Natural killer cell treated with Interleukin-12 subunit alpha and Interleukin-12 subunit beta and Interleukin-15 and Interleukin-18, amount 100 ng/mL, for 72 hours (primary cell): ENCODE measurements around the gene BIRC5. TPM values are rescaled to one million over a fixed set of nuclear protein-coding genes. Genes with fewer than 3 reads are reported as not detected.

Experiments
- ATAC-seq, 2 donors: fragments of 150-1000 bp; cut with Tn5 transposase in 1 of 2; sonication (Bioruptor Pico), chemical (Tn5 transposase) in 1 of 2; 2 replicates each; pipeline ENCODE4 v1.10.0; 2021
- DNase-seq: peaks from one replicate; pipeline ENCODE4 v3.0.0; 2022; ENCODE audit warnings: low spot score
- H3K27ac Mint-ChIP-seq, 2 donors: 1 replicate in 1 of 2; 2 replicates in 1 of 2; pipeline ENCODE4 v1.8.0; 2022; ENCODE audit warnings: mixed read lengths in 2 of 2, mild to moderate bottlenecking in 1 of 2, moderate library complexity in 1 of 2
- H3K27me3 Mint-ChIP-seq, 2 donors: 1 replicate in 1 of 2; 2 replicates in 1 of 2; pipeline ENCODE4 v1.8.0; 2022; ENCODE audit warnings: mixed read lengths in 2 of 2
- H3K36me3 Mint-ChIP-seq: one replicate; pipeline ENCODE4 v1.8.0; 2022; ENCODE audit warnings: mixed read lengths
- H3K4me1 Mint-ChIP-seq, 2 donors: 1 replicate in 1 of 2; 2 replicates in 1 of 2; pipeline ENCODE4 v1.8.0; 2022; ENCODE audit warnings: low read depth in 2 of 2, mixed read lengths in 2 of 2, mild to moderate bottlenecking in 1 of 2
- H3K4me3 Mint-ChIP-seq: one replicate; pipeline ENCODE4 v1.8.0; 2022; ENCODE audit warnings: mixed read lengths
- H3K9me3 Mint-ChIP-seq: 2 replicates; pipeline ENCODE4 v1.8.0; 2022; ENCODE audit warnings: mixed read lengths
- total RNA-seq, 2 donors: library from RNA; stranded (reverse); gene quantifications; one replicate each; pipeline ENCODE4 v1.2.3, GENCODE V29; 2022

Gene BIRC5
- total RNA-seq, 2 donors from 2014 or later, result 42.4 to 100 TPM

- no peaks in the 10 kb centered on the region for H3K9me3 Mint-ChIP-seq
- H3K27me3 Mint-ChIP-seq, result no peaks in the 10 kb centered on the region
- ATAC-seq, result no peak
- peaks cover 4 to 8% of the 10 kb centered on the region in 2 donors for H3K4me1 Mint-ChIP-seq
- H3K27ac Mint-ChIP-seq, result no peak overlapping the region
- no peaks in the 10 kb centered on the region for H3K36me3 Mint-ChIP-seq
- no peak for DNase-seq
- no peak overlapping the region for H3K4me3 Mint-ChIP-seq
Observed at GRCh38 chr17:78197147-78197832, 16.8 kb upstream of the BIRC5 start.

GRCh38 chr17:78200451-78200850, 13.6 kb upstream of the BIRC5 start:
- DNase-seq (no peak), ATAC-seq (no peak)
- peaks cover 4 to 8% of the 10 kb centered on the region in 2 donors for H3K4me1 Mint-ChIP-seq
- no peak overlapping the region for H3K27ac Mint-ChIP-seq
- H3K4me3 Mint-ChIP-seq, result no peak overlapping the region
- H3K27me3 Mint-ChIP-seq, result no peaks in the 10 kb centered on the region
- no peaks in the 10 kb centered on the region for H3K36me3 Mint-ChIP-seq
- no peaks in the 10 kb centered on the region for H3K9me3 Mint-ChIP-seq

GRCh38 chr17:78202666-78203065, 11.4 kb upstream of the BIRC5 start:
- Mint-ChIP-seq H3K27me3 (no peaks in the 10 kb centered on the region), H3K4me3 (no peak overlapping the region), H3K27ac (no peak overlapping the region), H3K4me1 (peaks cover 4 to 8% of the 10 kb centered on the region in 2 donors), H3K9me3 (no peaks in the 10 kb centered on the region), H3K36me3 (no peaks in the 10 kb centered on the region)
- no peak for ATAC-seq
- DNase-seq, result peak; percentile 32

GRCh38 chr17:78204387-78205123, 9.5 kb upstream of the BIRC5 start:
- ATAC-seq, result no peak
- H3K4me1 Mint-ChIP-seq, result no peaks in the 10 kb centered on the region
- no peaks in the 10 kb centered on the region for H3K9me3 Mint-ChIP-seq
- no peak overlapping the region for H3K27ac Mint-ChIP-seq
- no peak overlapping the region for H3K4me3 Mint-ChIP-seq
- no peaks in the 10 kb centered on the region for H3K36me3 Mint-ChIP-seq
- no peaks in the 10 kb centered on the region for H3K27me3 Mint-ChIP-seq
- DNase-seq, result no peak

GRCh38 chr17:78205124-78205775, 8.8 kb upstream of the BIRC5 start:
- H3K36me3 Mint-ChIP-seq, result no peaks in the 10 kb centered on the region

GRCh38 chr17:78206298-78206697, 7.8 kb upstream of the BIRC5 start:
- DNase-seq (no peak), ATAC-seq (no peak)
- no peaks in the 10 kb centered on the region for H3K36me3 Mint-ChIP-seq
- no peaks in the 10 kb centered on the region for H3K4me1 Mint-ChIP-seq
- no peak overlapping the region for H3K4me3 Mint-ChIP-seq
- H3K27ac Mint-ChIP-seq, result no peak overlapping the region
- H3K27me3 Mint-ChIP-seq, result no peaks in the 10 kb centered on the region
- H3K9me3 Mint-ChIP-seq, result no peaks in the 10 kb centered on the region

More at GRCh38 chr17:78205124-78205775, 8.8 kb upstream of the BIRC5 start:
- Mint-ChIP-seq H3K9me3 (no peaks in the 10 kb centered on the region), H3K27ac (no peak overlapping the region), H3K27me3 (no peaks in the 10 kb centered on the region), H3K4me1 (no peaks in the 10 kb centered on the region), H3K4me3 (no peak overlapping the region)
- DNase-seq (no peak), ATAC-seq (peak in 1 of 2 donors; percentile 6)

- ATAC-seq (no peak), DNase-seq (no peak)
- H3K4me3 Mint-ChIP-seq, result no peak overlapping the region
- no peaks in the 10 kb centered on the region for H3K36me3 Mint-ChIP-seq
- H3K27me3 Mint-ChIP-seq, result no peaks in the 10 kb centered on the region
- no peaks in the 10 kb centered on the region for H3K4me1 Mint-ChIP-seq
- H3K27ac Mint-ChIP-seq, result no peak overlapping the region
- no peaks in the 10 kb centered on the region for H3K9me3 Mint-ChIP-seq
Observed at GRCh38 chr17:78208486-78208885, 5.6 kb upstream of the BIRC5 start.

GRCh38 chr17:78210111-78210510, 3.9 kb upstream of the BIRC5 start:
- no peak overlapping the region for H3K4me3 Mint-ChIP-seq
- no peaks in the 10 kb centered on the region for H3K9me3 Mint-ChIP-seq
- DNase-seq, result no peak
- H3K27me3 Mint-ChIP-seq, result no peaks in the 10 kb centered on the region
- no peak for ATAC-seq
- H3K4me1 Mint-ChIP-seq, result no peaks in the 10 kb centered on the region
- no peaks in the 10 kb centered on the region for H3K36me3 Mint-ChIP-seq
- no peak overlapping the region for H3K27ac Mint-ChIP-seq

GRCh38 chr17:78211032-78211431, 3.0 kb upstream of the BIRC5 start:
- no peak for DNase-seq

GRCh38 chr17:78214706-78215061, 631 bp downstream of the BIRC5 start:
- H3K27ac Mint-ChIP-seq, result peak overlapping the region in 1 of 2 donors; percentile 61
- H3K4me3 Mint-ChIP-seq, result peak overlapping the region; percentile 92
- no peaks in the 10 kb centered on the region for H3K27me3 Mint-ChIP-seq
- no peak for DNase-seq
- no peak for ATAC-seq
- H3K9me3 Mint-ChIP-seq, result no peaks in the 10 kb centered on the region
- H3K36me3 Mint-ChIP-seq, result no peaks in the 10 kb centered on the region
- no peaks in the 10 kb centered on the region for H3K4me1 Mint-ChIP-seq

More at GRCh38 chr17:78211032-78211431, 3.0 kb upstream of the BIRC5 start:
- Mint-ChIP-seq H3K9me3 (no peaks in the 10 kb centered on the region), H3K27me3 (no peaks in the 10 kb centered on the region), H3K4me3 (no peak overlapping the region), H3K4me1 (no peaks in the 10 kb centered on the region), H3K27ac (no peak overlapping the region), H3K36me3 (no peaks in the 10 kb centered on the region)
- no peak for ATAC-seq

GRCh38 chr17:78219396-78220150, 5.5 kb downstream of the BIRC5 start:
- H3K9me3 Mint-ChIP-seq, result no peaks in the 10 kb centered on the region
- no peak overlapping the region for H3K4me3 Mint-ChIP-seq
- ATAC-seq (no peak), DNase-seq (no peak)
- no peak overlapping the region for H3K27ac Mint-ChIP-seq
- no peaks in the 10 kb centered on the region for H3K36me3 Mint-ChIP-seq
- H3K27me3 Mint-ChIP-seq, result no peaks in the 10 kb centered on the region
- no peaks in the 10 kb centered on the region for H3K4me1 Mint-ChIP-seq

- Mint-ChIP-seq H3K9me3 (no peaks in the 10 kb centered on the region), H3K4me3 (no peak overlapping the region), H3K27me3 (peaks cover 0 to 6% of the 10 kb centered on the region in 2 donors), H3K36me3 (no peaks in the 10 kb centered on the region), H3K4me1 (no peaks in the 10 kb centered on the region), H3K27ac (peak overlapping the region in 1 of 2 donors; percentile 47)
- no peak for DNase-seq
- no peak for ATAC-seq
Observed at GRCh38 chr17:78223061-78223460, 9.0 kb downstream of the BIRC5 start.

GRCh38 chr17:78223765-78224164, 9.7 kb downstream of the BIRC5 start:
- Mint-ChIP-seq H3K4me1 (no peaks in the 10 kb centered on the region), H3K36me3 (no peaks in the 10 kb centered on the region), H3K27me3 (peaks cover 0 to 6% of the 10 kb centered on the region in 2 donors), H3K27ac (peak overlapping the region in 1 of 2 donors; percentile 47), H3K4me3 (no peak overlapping the region), H3K9me3 (no peaks in the 10 kb centered on the region)
- no peak for DNase-seq
- no peak for ATAC-seq
